ENCODE measurements around the gene DIAPH3. TPM values are rescaled to one million over a fixed set of nuclear protein-coding genes. Genes with fewer than 3 reads are reported as not detected.

DIAPH3 gene
- total RNA-seq, 6 experiments from 2014 or later, result 18.4 to 38.5 (median 37.5) TPM

GRCh38 chr13:59906413-59907049, 257.2 kb downstream of the DIAPH3 start:
- peaks cover 32% of the 10 kb centered on the region for H3K4me1 Mint-ChIP-seq (ENCODE audit: low read depth)
- H3K27ac Mint-ChIP-seq, result peak overlapping the region; percentile 51
- H3K9me3 Mint-ChIP-seq, result no peaks in the 10 kb centered on the region
- peaks cover 7% of the 10 kb centered on the region; the same call in 1 of the 2 replicates for H3K36me3 Mint-ChIP-seq (ENCODE audit: low read depth)
- H3K4me3 Mint-ChIP-seq, result no peak overlapping the region
- H3K27me3 Mint-ChIP-seq (ENCODE audit: insufficient read depth), result no peaks in the 10 kb centered on the region
- TF ChIP-seq, protein P1, sequence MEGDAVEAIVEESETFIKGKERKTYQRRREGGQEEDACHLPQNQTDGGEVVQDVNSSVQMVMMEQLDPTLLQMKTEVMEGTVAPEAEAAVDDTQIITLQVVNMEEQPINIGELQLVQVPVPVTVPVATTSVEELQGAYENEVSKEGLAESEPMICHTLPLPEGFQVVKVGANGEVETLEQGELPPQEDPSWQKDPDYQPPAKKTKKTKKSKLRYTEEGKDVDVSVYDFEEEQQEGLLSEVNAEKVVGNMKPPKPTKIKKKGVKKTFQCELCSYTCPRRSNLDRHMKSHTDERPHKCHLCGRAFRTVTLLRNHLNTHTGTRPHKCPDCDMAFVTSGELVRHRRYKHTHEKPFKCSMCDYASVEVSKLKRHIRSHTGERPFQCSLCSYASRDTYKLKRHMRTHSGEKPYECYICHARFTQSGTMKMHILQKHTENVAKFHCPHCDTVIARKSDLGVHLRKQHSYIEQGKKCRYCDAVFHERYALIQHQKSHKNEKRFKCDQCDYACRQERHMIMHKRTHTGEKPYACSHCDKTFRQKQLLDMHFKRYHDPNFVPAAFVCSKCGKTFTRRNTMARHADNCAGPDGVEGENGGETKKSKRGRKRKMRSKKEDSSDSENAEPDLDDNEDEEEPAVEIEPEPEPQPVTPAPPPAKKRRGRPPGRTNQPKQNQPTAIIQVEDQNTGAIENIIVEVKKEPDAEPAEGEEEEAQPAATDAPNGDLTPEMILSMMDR (IDR thresholded peaks at IDR 0.05), result peak; percentile 81
- DNase-seq, result peak; percentile 45

DNA sequence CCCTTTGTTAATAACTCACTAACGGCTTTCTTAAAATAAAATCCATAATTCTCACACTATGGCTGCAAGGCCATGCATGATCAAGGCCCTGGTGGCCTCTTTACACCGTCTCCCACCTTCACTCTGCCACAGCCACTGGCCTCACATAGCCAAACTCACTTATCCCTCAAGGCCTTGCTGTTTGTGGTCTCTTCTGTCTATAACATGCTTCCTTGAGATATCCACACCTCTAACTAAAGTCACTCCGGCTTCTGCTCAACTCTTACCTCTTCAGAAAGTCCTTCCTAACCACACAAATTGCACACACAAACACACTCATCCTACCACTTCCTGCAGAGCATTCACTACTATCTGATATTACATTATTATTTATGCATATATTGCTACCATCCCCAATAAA, 262.5 kb downstream of the DIAPH3 start:
- peaks cover 13% of the 10 kb centered on the region; the same call in 1 of the 2 replicates for H3K36me3 Mint-ChIP-seq (ENCODE audit: low read depth)
- peaks cover 13% of the 10 kb centered on the region for H3K4me1 Mint-ChIP-seq (ENCODE audit: low read depth)
- TF ChIP-seq, protein P1 (IDR thresholded peaks at IDR 0.05), result no peak
- H3K9me3 Mint-ChIP-seq, result no peaks in the 10 kb centered on the region
- no peaks in the 10 kb centered on the region for H3K27me3 Mint-ChIP-seq (ENCODE audit: insufficient read depth)
- H3K4me3 Mint-ChIP-seq, result no peak overlapping the region
- DNase-seq, result no peak
- no peak overlapping the region for H3K27ac Mint-ChIP-seq

GRCh38 chr13:59898066-59898465, 265.7 kb downstream of the DIAPH3 start:
- Mint-ChIP-seq H3K36me3 (ENCODE audit: low read depth) (peaks cover 10% of the 10 kb centered on the region; the same call in 1 of the 2 replicates), H3K4me3 (no peak overlapping the region), H3K4me1 (ENCODE audit: low read depth) (peaks cover 17% of the 10 kb centered on the region), H3K27me3 (ENCODE audit: insufficient read depth) (no peaks in the 10 kb centered on the region), H3K27ac (no peak overlapping the region), H3K9me3 (no peaks in the 10 kb centered on the region)
- TF ChIP-seq, protein P1 (IDR thresholded peaks at IDR 0.05), result no peak
- no peak for DNase-seq

DNA sequence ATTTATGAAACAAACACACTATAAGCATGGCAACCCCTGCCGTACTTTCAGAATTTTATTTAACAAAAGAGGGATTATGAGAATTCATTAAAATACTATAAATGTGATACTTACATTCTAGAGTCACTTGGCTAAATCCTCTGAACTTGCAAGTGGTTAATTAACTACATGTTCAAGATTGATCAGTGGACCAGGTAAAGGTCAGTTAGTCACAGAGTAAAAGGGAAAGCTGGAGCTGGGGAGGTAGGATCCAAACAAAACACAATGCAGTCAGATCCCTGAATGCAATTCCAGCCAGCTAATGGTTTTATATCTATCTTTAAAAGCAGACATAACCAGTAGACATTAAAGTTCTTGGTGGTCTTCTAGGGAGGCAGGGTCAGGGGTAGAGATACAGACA, 270.5 kb downstream of the DIAPH3 start:
- H3K4me1 Mint-ChIP-seq (ENCODE audit: low read depth), result peaks cover 38% of the 10 kb centered on the region
- peaks cover 2% of the 10 kb centered on the region; the same call in 1 of the 2 replicates for H3K36me3 Mint-ChIP-seq (ENCODE audit: low read depth)
- TF ChIP-seq, protein P1 (IDR thresholded peaks at IDR 0.05), result no peak

DNA sequence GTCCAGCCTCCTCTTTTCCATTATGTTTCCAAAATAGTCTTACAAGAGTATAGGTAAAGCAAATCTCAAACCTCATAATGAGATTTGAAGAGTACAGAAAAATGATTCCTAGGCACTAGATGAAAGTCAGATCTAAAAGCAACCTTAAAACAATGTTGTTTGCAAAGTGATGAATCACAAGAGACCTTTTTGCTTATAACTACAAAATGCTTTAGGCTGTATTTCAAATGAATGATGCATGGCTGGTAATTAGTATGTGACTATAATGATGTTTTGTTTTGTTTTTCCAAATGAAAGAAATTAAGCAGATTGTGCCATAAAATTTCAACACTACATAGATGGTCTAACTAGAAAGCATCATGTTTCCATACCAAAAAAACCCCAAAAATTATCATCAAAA, 272.7 kb downstream of the DIAPH3 start:
- no peaks in the 10 kb centered on the region for H3K27me3 Mint-ChIP-seq (ENCODE audit: insufficient read depth)
- H3K4me3 Mint-ChIP-seq, result no peak overlapping the region
- DNase-seq, result no peak
- TF ChIP-seq, protein P1 (IDR thresholded peaks at IDR 0.05), result no peak
- peaks cover 33% of the 10 kb centered on the region for H3K4me1 Mint-ChIP-seq (ENCODE audit: low read depth)
- H3K27ac Mint-ChIP-seq, result no peak overlapping the region
- peaks cover 5% of the 10 kb centered on the region; the same call in 1 of the 2 replicates for H3K36me3 Mint-ChIP-seq (ENCODE audit: low read depth)
- no peaks in the 10 kb centered on the region for H3K9me3 Mint-ChIP-seq

More for the DNA sequence above, 270.5 kb downstream of the DIAPH3 start:
- DNase-seq, result no peak
- H3K4me3 Mint-ChIP-seq, result no peak overlapping the region
- H3K27ac Mint-ChIP-seq, result no peak overlapping the region
- no peaks in the 10 kb centered on the region for H3K9me3 Mint-ChIP-seq
- no peaks in the 10 kb centered on the region for H3K27me3 Mint-ChIP-seq (ENCODE audit: insufficient read depth)

All from HFFc6 (cell line).